ENCODE data around the gene CSH1. TPM values are rescaled to one million over a fixed set of nuclear protein-coding genes. Genes with fewer than 3 reads are reported as not detected.
"Not testable (repeated sequence)": the region's sequence is repeated elsewhere in the genome, so short reads cannot be mapped to it uniquely, and the experiment has no call there.

Gene CSH1
- total RNA-seq, 1 experiment from 2014 or later = not detected

GRCh38 chr17:63882626-63883126 lies 13.7 kb downstream of the CSH1 start:
- H3K27ac Mint-ChIP-seq; H3K9ac ChIP-seq (ENCODE audit: extremely low read depth, insufficient read length, low read length); H2AFZ ChIP-seq (ENCODE audit: low read length); H3K79me1 ChIP-seq (ENCODE audit: insufficient read depth, low read depth, low read length, poor library complexity, severe bottlenecking); H3K27me3 ChIP-seq (ENCODE audit: insufficient read depth, low read length); H3K23me2 ChIP-seq (ENCODE audit: insufficient read length, low read depth, low read length, poor library complexity, severe bottlenecking); H3K18ac ChIP-seq (ENCODE audit: insufficient read length, low read depth, low read length); H3K27ac ChIP-seq (ENCODE audit: insufficient read length, low read depth, low read length); H3K4ac ChIP-seq (ENCODE audit: low read depth, low read length); DNase-seq; H3K4me2 ChIP-seq (ENCODE audit: insufficient read depth, insufficient read length, low read length); H3K79me2 ChIP-seq (ENCODE audit: insufficient read depth, low read length); H3K36me3 Mint-ChIP-seq (ENCODE audit: insufficient read depth in 1 of 3, low read depth in 3 of 3); H3T11ph ChIP-seq (ENCODE audit: low read length); H2AK5ac ChIP-seq (ENCODE audit: insufficient read length, low read length); H2BK20ac ChIP-seq (ENCODE audit: low read depth, low read length, poor library complexity, severe bottlenecking); H4K8ac ChIP-seq (replicated peaks; ENCODE audit: insufficient read length, low read depth, low read length); H3K9me3 Mint-ChIP-seq; H3K14ac ChIP-seq (ENCODE audit: insufficient read depth, low read length); H2BK12ac ChIP-seq (ENCODE audit: insufficient read length, low read depth, low read length); H3K23ac ChIP-seq (ENCODE audit: insufficient read length, low read depth, low read length); H3K4me1 ChIP-seq (ENCODE audit: insufficient read depth, low read length); H2BK15ac ChIP-seq (ENCODE audit: low read depth, low read length); H4K5ac ChIP-seq (ENCODE audit: insufficient read length, low read depth, low read length); H2BK5ac ChIP-seq (ENCODE audit: insufficient read length, low read length); H4K91ac ChIP-seq (ENCODE audit: insufficient read length, low read depth, low read length); H3K4me3 Mint-ChIP-seq; H3K9me3 ChIP-seq (ENCODE audit: control insufficient read depth, low read depth, low read length); H3K27me3 Mint-ChIP-seq (ENCODE audit: low read depth); H3K56ac ChIP-seq (ENCODE audit: insufficient read length, low read depth, low read length); H4K20me1 ChIP-seq (ENCODE audit: control insufficient read depth, insufficient read depth, insufficient read length); H2BK120ac ChIP-seq (ENCODE audit: low read depth, low read length, poor library complexity, severe bottlenecking): not testable (repeated sequence)
- H3K4me1 Mint-ChIP-seq = peaks cover 13 to 16% of the 10 kb centered on the region in 2 experiments
- no CpG with 5 or more reads among the region's 9 CpGs for WGBS (ENCODE audit: extremely low coverage, insufficient read length, low lambda C conversion rate)
